Thyroid gland (tissue), 4 donors: ENCODE data around the gene VANGL1.

Source experiments
- CTCF ChIP-seq, 6 experiments: fragments of 200-600 bp in 3 of 6; fragments of 450-650 bp in 3 of 6; sonication (generic) in 3 of 6; IDR thresholded peaks; one replicate each; pipeline ENCODE4 v1.5.1; 2016 to 2019; ENCODE audit warnings: antibody characterized with exemption in 6 of 6, mild to moderate bottlenecking in 2 of 6, inconsistent platforms in 1 of 6, moderate library complexity in 1 of 6
- POLR2A ChIP-seq, 2 donors: fragments of 450-650 bp; IDR thresholded peaks; one replicate each; pipeline ENCODE4 v1.6.1; 2017; ENCODE audit warnings: antibody characterized with exemption in 2 of 2, mild to moderate bottlenecking in 2 of 2, moderate library complexity in 1 of 2

DNA sequence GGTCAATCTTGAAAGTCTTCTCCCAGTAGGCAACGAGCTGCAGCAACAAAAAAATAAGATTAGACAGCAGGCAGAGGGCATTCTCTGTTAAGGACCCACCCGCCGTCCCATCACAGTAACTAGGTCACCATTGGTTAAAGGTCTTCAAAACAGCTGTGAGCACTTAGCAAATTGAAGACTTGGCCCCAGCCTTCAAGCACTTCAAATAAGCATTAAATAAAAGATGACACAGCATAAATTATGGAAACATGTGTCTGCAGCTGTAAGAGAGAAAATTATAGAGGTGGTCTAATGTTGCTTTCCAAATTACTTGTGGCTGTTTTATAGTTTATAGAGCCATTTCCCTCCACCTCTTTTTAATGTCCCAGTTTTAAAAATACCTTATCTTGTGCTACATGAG is 61.2 kb downstream of the VANGL1 start:
- TF ChIP-seq CTCF (IDR thresholded peaks at IDR 0.05) = no peak
- TF ChIP-seq POLR2A (IDR thresholded peaks at IDR 0.05) = no peak
